GM18907 (cell line): ENCODE measurements around the gene PYROXD2.
A peak's percentile ranks its signal among the peaks of the same experiment; 100 is the strongest.

Experiments
- ATAC-seq: cut with Tn5 transposase; IDR thresholded peaks from one replicate; pipeline ENCODE4 v1.9.1; 2021; ENCODE audit warnings: mild to moderate bottlenecking, moderate library complexity; ENCODE audit not compliant: unreplicated experiment

The PYROXD2 gene

DNA sequence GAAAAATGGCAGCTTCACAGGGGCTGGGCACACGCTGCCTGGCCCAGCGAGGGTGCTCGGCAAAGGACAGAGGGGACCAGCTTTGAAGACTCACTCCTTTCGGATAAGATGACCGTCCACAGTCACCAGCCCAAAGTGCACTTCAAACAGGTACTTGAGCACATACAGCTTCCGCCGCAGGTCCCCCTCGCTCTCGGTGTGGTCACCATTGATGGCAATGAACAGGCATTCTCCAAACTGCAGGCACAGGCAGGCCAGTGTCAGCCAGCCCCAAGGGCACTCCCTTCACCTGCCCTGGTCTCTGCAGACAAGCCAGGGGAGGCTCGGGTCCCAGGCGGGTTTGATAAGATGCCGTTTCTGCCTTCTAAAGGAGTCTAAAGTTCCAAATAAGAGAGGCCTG is 20.2 kb upstream of the PYROXD2 start:
- ATAC-seq, result no peak

DNA sequence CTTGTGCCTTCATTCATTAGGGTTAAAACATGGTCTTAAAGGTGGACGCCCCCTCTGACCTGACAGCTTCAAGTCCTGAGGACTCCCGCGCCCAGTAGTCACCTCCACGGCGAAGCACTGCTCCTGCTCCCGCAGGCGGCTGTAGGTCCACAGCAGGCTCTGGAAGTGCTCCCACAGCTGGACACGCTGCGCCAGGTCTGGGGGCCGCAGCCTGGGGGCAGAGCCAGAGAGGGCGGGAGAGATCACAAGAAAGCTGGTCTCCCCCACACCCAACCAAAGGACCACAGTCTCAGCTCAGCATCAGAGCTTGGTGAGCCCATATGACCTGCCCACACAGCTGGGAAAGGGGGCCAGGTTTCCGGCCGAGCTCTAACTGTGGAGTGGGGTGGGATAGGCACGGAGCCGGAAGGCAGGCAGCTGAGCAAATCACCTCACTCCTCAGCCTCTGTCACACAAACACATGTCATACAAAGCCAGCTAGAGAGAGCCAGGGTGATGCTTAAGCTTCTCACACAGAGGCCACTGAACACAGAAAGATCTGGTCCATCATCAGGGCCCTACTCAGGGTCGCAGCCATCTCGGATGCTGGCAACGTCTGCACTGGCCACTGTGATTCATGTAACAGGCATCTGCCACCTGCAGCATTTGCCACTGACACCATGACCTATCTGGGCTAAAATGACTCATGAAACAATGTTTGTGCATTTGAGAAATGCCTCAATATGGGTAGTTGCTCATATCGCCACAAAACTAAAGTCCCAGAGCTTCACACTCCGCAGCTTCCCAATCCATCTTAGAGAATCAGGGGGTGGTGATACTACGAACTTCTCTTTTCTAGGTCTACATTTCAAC is 19.1 kb upstream of the PYROXD2 start:
- ATAC-seq, result no peak

DNA sequence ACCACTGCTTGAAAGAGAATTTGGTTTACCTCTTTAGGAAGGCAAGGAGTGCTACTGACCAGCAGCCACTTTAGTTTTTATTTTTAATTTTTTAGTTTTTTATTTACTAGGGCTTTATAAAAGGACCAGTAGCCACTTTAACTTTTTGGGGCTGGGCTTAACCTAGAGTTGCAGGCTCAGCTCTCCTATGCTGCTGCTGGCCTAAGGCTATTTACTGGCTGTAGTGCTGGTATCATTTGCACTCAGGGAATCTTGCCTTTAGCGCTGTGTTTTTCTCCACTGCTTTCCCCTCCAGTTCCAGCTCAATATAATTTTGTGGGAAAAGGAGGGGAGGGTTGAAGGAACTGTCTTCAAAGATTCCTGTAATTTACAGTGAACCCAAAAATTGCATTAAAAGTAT is 18.4 kb upstream of the PYROXD2 start:
- ATAC-seq, result no peak

DNA sequence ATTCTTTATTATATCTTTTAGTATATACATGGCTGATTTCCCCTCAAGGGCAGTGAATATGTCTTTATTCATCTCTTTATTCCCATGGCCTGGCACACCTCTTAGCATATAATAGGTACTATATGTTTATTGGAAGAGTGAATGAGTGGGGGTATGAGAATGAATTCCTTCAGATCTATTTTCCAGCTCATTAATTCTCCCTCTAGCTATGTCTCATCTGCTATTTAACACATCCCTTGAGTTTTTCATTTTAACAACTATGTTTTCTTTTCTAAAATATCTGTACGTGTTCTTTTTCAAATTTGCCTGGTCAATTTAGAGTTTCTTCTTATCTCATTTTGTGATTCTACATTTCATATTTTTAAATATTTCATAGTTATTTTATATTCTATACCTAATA is 17.3 kb upstream of the PYROXD2 start:
- ATAC-seq, result no peak

DNA sequence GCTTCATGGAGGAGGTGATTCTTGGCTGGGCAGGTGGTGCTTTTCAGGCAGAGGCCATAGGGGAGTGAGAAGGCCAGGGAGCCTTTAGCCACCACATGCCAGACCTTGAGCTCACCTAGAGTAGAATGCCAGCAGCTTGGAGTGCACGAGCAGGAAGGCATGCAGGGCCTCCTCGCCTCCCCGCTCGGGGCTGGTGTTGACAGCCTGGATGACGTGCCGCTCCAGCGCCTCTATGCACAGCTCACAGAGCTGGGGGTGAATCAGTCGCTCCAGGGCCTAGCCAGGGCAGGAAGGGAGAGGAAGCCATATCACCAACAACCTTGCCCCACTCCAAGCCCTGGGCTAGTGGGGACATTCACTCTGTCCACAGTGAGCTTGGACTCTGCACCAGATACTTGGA is 16.0 kb upstream of the PYROXD2 start:
- no peak for ATAC-seq

DNA sequence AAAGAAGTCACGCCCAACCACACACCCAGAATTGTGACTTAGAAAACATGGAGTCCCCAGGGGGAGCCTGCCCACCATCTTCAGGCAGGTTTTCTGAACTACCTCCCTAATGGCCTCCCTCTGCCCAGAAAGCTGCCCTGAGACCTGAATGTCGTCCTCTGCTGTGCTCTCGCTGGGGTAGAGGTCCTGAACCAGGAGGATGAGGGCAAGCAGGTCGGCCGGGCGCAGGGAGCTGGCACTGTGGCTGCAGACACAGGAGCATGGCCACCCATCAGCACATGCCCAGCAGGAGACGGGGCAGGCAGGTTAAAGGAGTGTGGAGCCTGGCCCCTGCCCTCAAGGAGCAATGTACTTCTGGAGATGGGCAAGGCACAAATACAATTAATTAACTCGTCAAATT is 15.4 kb upstream of the PYROXD2 start:
- ATAC-seq, result no peak

DNA sequence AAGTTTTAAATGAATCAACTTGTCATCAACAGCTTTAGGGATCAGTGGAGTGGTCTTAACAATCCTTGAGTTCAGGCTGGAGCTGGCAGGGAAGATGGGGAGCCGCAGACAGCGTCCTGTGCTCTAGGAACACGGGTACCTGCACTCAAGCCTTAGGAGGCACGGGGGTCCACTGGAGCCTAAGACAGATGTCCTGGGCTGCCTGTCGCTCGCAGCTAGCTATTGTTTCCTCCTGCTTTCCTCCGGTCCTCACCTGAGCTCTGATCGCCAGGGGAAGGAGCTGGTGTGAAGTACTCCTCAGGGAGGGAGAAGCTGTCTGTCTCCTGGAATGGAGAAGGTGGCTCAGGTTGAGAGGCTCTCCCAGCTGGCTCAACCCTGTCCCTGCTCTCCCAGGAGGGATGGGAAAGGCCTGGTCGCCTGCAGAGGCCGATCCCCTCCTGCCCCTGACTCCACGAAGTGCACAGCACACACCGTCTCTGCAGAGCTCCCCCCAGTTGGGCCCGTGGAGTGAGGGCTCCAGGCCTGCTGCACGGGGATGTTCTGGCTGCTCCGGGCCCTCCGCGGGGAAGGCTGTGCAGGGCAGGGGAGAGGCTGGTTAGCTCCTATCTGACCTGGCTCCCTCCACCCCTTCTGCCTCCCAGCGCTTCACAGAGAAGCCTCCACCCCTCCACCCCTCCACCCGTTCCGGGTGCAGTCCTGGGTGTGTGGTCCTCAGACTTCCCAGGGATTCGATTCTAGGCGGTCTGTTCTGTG is 14.5 kb upstream of the PYROXD2 start:
- no peak for ATAC-seq

DNA sequence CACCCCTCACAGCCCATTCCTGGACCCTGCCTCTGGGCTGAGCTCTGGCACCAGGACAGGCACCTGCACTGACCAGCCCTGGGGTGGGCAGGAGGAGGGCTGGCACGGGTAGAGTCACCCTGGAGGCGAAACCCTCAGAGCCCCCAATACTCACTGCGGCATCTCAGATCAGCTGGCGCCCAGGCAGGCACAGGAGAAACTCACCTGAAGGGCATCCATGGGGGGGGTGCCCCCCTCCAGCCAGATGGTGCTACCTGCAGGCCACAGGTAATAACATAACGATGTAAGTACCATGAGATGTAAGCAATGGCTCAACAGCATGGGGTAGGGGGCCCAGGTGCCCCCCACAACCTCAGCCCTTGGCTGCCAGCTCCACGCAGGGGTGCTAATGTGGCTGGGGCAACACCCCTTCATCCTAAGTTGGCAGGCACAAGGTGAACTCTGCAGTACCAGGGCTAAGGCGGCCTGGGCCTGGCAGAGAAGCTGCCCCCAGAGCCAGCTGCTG is 12.1 kb upstream of the PYROXD2 start:
- ATAC-seq, result no peak

DNA sequence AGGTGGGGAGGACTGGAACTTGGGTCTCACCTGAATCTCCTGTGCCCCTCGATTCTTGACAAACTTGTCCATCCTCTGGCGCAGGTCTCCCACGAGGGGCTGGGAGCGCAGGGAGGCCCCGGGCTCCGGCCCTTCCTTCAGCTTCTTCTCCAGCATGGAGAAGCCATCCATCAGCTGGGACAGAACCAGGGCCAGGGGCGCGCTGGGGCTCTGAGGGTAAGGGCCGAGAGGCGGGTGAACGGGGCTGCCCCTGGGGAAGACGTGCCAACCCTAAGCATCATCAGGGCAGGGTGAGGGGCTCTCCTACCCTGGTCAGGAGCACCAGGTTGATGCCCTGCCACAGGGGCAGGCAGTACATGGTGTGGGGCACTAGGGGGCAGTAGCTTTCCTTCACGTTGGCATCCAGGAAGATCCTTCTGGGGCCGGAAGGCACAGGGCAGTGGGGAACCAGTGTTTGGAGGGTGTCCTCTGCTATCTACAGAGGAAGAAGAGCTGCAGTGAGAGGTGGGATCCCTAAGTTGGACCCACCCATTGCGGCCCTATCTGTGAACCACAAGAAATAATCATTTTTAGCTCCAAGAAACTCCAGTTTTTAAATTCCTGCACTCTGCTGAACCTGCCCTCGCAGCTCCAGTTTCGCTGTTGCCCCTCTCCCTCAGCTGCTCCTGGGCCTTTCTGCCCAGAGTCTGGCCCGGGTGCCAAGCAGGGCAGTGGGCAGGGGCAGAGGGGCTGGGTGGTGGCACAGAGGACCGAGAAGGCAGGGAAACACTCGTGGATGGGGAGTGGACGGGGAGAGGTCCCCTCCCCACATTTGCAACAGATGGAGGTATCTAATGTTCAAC is 10.8 kb upstream of the PYROXD2 start:
- ATAC-seq, result peak; percentile 68

DNA sequence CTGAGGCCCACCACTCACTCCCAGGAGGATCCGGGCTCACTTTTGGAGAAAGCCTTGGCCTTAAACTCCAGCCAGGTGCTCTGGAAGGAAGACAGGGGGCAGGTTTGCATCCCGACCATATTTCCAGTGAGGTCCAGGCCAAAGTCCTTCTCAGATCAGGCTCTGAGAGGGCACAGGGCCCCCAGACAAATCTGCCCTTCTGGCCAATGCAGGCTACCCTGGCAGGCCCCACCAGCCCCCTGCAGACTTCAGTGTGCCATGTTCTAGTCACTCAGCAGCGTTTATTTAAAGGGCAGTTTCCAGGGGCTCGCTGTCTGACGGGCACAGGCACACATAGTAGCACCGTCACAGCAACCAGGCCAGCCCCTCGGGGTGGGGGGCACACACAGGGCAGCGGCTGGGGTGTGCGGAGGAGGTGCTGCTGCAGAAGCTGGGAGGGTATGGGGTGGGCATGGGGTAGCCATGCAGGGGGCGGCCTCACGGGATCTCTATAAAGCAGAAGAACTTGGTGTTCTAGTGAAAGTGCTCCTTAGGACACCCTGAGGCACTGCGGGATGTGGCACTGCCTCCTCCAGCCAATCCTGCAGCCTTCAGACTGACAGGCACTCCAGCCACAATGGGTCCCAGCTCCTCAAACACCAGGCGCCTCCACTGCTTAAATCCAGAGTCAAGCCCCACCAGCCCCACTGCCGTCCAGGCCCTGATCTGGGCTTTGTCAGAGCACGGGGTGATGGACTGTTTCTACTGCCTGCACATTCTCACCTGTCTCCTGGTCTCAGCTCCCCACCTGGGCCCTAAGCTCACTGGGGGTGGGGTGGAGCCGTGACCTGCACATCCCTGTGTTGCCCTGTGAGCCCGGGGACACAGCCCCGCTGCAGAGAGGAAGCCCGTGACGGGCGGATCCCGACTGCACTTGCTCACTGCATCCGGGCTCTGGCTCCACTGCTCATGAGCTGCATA is 9.6 kb upstream of the PYROXD2 start:
- ATAC-seq, result no peak

DNA sequence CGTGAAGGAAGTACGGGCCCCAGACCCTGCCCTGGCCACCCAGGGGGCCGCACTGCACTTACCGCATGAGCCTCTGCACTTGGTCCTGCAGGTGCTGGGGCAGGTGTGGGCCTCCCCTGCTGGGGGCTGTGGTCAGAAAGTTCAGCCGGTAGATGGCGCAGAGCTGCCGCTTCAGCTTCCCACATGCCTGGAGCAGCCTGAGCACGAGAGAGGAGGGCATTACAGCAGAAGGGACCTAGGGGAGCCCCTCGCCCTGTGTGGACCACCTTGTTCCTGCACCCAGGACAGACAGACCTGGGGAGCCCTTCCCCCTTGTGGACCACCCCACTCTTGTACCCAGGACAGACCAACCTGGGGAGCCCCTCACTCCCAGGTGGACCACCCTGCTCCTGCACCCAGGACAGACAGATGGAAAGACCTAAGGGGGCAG is 8.7 kb upstream of the PYROXD2 start:
- ATAC-seq, result no peak

DNA sequence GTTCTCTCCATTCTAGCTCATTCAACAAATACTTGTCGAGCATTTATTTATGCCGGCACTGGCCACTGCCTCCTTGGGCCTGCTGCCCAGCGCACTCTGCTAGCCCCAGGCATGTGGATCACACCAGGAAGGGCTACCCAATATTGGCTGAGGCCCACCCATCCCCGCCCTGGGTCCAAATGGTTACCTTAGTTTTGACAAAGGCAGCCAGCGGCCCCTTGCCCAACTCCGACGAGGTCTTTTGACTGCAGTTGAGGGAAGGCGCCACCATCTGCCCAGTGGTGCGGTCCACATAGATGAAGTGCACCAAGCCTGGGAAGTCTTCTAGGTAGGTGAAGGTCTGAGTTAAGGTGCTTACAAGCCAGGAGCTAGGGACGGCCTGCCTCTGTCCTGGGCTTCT is 7.2 kb upstream of the PYROXD2 start:
- no peak for ATAC-seq

DNA sequence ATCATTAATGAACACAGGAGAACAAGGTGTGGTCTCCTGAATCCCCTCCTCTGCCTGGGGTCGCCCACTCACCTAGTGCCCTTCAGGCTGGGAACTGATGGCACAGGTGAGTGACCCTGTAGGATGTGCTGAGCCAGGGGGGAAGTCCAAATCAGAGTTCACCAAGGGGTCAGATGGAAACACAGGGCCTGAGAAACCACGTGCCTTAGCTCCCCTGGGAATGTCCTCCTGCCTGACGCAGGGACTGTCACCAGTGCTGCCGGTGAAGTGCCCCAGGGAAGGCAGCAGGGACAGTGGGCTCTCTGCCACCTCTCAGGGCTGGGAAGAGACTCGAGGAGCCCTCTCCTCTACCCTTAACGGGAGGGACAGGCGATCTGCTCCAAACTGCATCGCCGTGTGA is 5.8 kb upstream of the PYROXD2 start:
- no peak for ATAC-seq

DNA sequence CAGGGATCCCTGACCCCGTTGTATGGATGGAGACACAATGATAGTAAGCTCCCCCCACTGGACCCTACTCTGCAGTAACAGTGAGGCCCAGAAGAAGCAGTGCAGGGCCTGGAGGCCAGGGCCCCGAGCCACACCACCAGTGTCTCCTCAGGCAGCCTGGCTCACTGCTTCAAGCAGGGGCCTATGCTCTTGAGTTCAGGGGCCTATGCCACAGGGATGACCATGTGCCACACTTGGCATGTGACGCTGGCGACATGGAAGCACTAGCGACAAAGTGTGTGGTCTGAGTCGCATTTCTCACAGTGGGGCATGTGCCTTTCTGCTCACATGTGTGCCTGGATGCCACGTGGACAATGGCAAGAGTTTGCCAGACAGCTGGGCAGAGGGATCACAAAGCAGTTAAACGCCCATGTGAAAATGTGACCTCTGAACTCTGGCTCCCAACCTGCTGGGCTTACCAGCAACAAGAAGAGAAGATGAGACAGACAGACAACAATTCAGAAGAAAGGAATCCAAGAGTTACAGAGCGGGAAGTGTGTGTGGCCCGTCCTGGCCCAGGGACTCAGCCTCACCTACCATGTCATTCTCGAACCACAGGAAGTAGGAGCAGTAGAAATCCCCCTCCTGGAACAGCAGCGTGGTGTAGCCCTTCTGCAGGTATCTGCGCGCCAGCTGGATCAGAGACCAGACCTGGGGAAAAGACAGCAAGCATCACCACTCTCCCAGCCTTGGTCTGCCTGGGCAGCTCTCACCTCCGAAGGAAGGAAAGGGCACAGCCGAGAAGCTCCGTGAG is 4.7 kb upstream of the PYROXD2 start:
- ATAC-seq, result no peak

DNA sequence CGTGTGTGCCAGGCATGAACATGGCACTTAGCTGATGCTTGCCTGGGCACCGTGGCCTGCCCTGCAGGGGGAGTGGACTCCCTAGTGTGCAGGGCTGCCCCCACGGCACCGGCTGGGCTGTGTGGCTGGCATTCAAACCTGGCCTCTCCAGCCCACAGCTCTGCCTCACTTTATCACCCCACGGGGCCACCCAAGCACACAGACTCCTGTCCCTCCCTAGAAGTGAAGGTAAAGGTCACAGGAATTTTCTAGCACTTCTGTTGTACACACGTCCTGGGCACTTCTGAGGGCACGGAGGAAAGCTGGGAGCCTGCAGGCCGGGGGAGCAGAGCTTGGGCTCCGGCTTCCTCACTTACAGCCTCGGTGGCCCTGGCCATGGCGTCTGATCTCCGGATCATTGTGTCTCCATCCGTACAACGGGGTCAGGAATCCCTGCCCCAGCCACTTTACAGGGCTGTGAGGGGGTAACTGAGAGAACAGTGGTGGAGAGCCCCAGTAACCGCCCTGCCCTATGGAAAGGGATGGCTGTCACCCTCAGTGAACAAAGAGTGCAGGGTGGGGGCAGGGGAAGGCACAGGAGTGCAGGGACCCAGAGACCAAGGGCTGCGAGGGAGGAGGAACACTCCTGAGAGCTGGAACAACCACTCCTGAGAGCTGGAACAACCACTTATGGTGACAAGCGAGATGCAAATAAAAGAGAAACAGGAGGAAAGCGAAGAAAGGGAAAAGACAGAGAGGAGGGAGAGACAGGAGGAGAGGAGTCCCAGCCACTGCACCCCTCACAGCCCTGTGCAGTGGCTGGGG is 3.9 kb upstream of the PYROXD2 start:
- ATAC-seq, result no peak

DNA sequence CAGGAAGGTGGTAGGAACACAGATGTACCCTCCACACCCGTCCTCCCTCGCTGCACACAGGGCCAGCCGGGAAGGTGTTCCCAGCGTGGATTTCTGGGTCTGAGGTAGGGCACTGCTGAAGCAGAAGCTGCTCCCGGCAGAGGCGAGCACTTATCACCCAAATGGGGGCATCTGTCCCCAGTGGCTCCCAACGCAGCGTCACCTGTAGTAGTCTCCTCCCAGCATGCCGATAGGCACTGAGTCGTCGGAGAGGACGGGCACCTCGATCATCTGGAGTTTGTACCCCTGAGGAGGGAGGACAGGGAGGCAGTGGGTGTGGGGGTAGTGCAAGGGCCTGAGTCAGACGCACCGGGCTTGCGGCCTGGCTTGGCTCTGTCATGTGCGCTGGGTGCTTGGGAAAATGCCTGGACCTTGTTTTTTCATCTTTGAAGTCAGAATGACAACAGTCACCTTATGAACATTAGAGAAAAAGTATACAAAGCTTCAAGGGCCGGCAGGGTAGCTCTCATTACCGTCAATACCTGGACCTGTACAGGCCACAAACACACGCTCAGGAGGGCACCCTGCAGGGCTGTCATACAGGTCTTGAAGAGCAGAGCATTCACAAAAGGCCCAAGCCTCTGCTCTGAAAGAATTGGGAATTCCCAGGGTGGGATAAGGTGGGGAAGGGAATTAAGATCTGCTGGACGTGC is 3.1 kb upstream of the PYROXD2 start:
- ATAC-seq, result no peak

DNA sequence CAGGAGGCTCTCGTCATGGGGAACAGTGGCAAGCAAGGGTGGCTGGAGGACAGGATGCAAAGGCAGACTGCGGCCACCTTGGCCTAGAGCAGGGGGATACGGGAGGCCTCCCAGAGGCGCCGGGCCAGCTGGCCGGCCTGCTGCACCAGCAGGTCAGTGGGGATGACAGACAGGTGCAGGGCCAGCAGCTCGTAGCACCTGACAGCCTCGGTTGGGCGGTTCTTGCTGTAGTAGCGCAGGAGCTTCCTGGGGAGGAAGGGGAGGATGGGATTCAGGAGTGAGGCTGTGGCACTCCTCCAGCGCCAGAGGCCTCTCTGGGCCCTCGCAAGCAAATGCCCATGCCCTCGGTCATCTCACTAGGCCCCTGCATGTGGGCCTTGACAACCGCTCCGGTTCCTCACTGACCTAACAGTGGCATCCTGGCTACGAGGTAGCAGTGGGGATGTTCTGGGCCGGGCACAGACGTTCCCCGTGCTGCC is 2.5 kb upstream of the PYROXD2 start:
- no peak for ATAC-seq
